Natural killer cell (primary cell): ENCODE results near the gene NRCAM. TPM values are rescaled to one million over a fixed set of nuclear protein-coding genes. Genes with fewer than 3 reads are reported as not detected.

Source experiments
- ATAC-seq, 3 donors: fragments of 150-1000 bp in 2 of 3; fragments of 200-7000 bp in 1 of 3; cut with Tn5 transposase; 1 replicate in 1 of 3; 2 replicates in 2 of 3; pipeline ENCODE4 v1.10.0; 2021; ENCODE audit warnings: mild to moderate bottlenecking in 2 of 3, moderate library complexity in 2 of 3
- DNase-seq, 2 donors: peaks; one replicate each; pipeline versions ENCODE4 v3.0.0 to v3.0.0-alpha.2; 2013 to 2021; ENCODE audit warnings: mixed read lengths in 1 of 2
- H3K27ac ChIP-seq: one replicate; pipeline ENCODE4 v1.5.1; 2013; ENCODE audit warnings: mild to moderate bottlenecking, low read length
- H3K27me3 ChIP-seq: one replicate; pipeline ENCODE4 v1.6.1; 2013; ENCODE audit warnings: low read length; ENCODE audit not compliant: control insufficient read depth, insufficient read depth
- H3K36me3 ChIP-seq: one replicate; pipeline ENCODE4 v1.6.1; 2013; ENCODE audit warnings: low read length; ENCODE audit not compliant: control insufficient read depth, insufficient read depth
- H3K4me1 ChIP-seq: one replicate; pipeline ENCODE4 v1.6.1; 2013; ENCODE audit warnings: low read length; ENCODE audit not compliant: control insufficient read depth, insufficient read depth
- H3K4me3 ChIP-seq: one replicate; pipeline ENCODE4 v1.5.1; 2013; ENCODE audit warnings: low read length
- H3K9me3 ChIP-seq: one replicate; pipeline ENCODE4 v1.6.1; 2013; ENCODE audit warnings: low read length; ENCODE audit not compliant: control insufficient read depth, insufficient read depth
- H3K27ac Mint-ChIP-seq, 2 donors: one replicate each; pipeline ENCODE4 v1.8.0; 2022; ENCODE audit warnings: mild to moderate bottlenecking in 2 of 2, mixed read lengths in 2 of 2, moderate library complexity in 1 of 2
- H3K27me3 Mint-ChIP-seq, 2 donors: one replicate each; pipeline ENCODE4 v1.8.0; 2022; ENCODE audit warnings: low read depth in 2 of 2, mixed read lengths in 2 of 2
- H3K36me3 Mint-ChIP-seq: one replicate; pipeline ENCODE4 v1.8.0; 2022; ENCODE audit warnings: mixed read lengths
- H3K4me1 Mint-ChIP-seq, 2 donors: one replicate each; pipeline ENCODE4 v1.8.0; 2022; ENCODE audit warnings: mixed read lengths in 2 of 2
- H3K4me3 Mint-ChIP-seq: one replicate; pipeline ENCODE4 v1.8.0; 2022; ENCODE audit warnings: mild to moderate bottlenecking, moderate library complexity, mixed read lengths
- H3K9me3 Mint-ChIP-seq, 2 donors: one replicate each; pipeline ENCODE4 v1.8.0; 2022; ENCODE audit warnings: mixed read lengths in 2 of 2
- CTCF ChIP-seq: fragments of 200-600 bp; IDR thresholded peaks from one replicate; pipeline ENCODE4 v1.8.0; 2022; ENCODE audit warnings: antibody characterized with exemption
- WGBS: methylation state at CpG from one replicate; pipeline ENCODE4 v1.1.7; 2013; ENCODE audit warnings: missing lambda C conversion rate; ENCODE audit not compliant: insufficient coverage; 5-methylcytosine and 5-hydroxymethylcytosine counted together
- intact Hi-C: fragments of 100-400 bp; cut with micrococcal nuclease; formaldehyde crosslinking; loops from one replicate; pipeline ENCODE4 v1.14.2; 2022
- total RNA-seq, 4 donors: library from RNA; stranded (reverse); fragments of 120-200 nt in 1 of 4; gene quantifications; one replicate each; pipeline versions ENCODE4 v1.2.3 to v1.2.4, GENCODE V29; 2013 to 2022

The NRCAM gene
- total RNA-seq, 3 donors from 2014 or later (not counting 1 experiment from before 2014, with no cell fraction given) = 0.27 to 0.95 (median 0.52) TPM

DNA sequence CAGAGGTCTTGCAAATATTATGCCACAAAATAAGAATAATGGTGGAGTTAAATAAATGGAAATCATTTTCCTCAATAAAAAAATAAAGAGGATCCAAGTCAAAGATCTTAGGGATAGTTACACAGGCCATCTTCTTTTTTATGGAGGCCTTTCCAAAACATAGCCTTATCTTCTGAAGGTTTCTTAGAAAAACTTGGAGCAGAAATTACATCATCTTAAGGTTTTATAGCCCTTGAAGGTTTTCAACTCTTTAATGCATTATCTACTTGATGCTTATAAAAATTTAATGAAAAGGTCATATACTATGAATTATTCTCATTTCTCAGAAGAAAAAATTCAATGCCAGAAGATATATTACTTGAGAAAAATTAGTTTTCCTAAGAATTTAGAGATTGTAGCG is 231.8 kb downstream of the NRCAM start:
- Histone ChIP-seq H3K4me1 (no peaks in the 10 kb centered on the region), H3K27me3 (no peaks in the 10 kb centered on the region), H3K4me3 (no peak overlapping the region), H3K27ac (no peak overlapping the region), H3K9me3 (no peaks in the 10 kb centered on the region), H3K36me3 (no peaks in the 10 kb centered on the region)
- Mint-ChIP-seq H3K36me3 (peaks cover 6% of the 10 kb centered on the region), H3K4me1 (no peaks in the 10 kb centered on the region), H3K27me3 (peaks cover 2 to 13% of the 10 kb centered on the region in 2 donors), H3K9me3 (no peaks in the 10 kb centered on the region), H3K4me3 (no peak overlapping the region), H3K27ac (no peak overlapping the region)
- DNase-seq (no peak), ATAC-seq (no peak)
- intact Hi-C loops = no loop called here
- TF ChIP-seq CTCF = no peak
- WGBS = no CpG with 5 or more reads among the region's 1 CpG

DNA sequence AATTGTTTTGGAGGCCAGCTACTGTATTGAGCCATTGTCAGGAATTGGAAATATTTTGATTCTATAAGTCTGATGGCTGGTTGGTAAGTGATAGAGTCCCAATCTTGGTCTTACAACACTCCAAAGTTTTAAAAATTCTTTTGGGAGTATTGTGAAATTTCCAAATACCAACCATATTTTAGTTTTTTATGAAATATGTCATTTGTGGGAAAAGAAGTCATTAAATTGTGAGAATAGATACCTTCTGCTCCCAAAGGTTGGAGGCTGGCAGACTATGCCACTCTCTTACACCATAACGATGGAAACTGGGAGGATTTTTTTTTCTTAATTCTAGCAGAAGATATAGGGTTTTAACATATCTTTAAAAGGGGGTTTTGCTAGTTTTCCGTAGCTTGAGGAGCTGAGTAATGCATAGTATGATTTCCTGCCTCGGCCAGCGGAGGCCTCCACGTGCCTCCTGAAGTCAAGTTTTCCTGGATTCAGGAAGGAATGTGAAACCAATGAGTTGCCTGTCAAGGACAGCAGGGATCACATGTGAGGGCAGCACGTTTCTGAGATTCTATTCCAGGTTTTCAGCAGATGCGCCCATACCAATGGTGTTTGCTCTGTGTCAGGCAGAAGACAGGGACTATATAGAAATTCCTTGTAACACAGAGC is 233.9 kb downstream of the NRCAM start:
- intact Hi-C loops = no loop called here
- TF ChIP-seq CTCF = no peak
- H3K4me3 Mint-ChIP-seq = no peak overlapping the region
- no peak overlapping the region for H3K27ac ChIP-seq
- H3K4me1 ChIP-seq = no peaks in the 10 kb centered on the region
- ATAC-seq = no peak
- no peaks in the 10 kb centered on the region for H3K9me3 ChIP-seq
- H3K27me3 Mint-ChIP-seq = peaks cover 3 to 13% of the 10 kb centered on the region in 2 donors
- WGBS = 77% methylated on average over 6 of the region's 7 CpGs
- peaks cover 6% of the 10 kb centered on the region for H3K36me3 Mint-ChIP-seq
- peaks cover 0 to 5% of the 10 kb centered on the region in 2 donors for H3K9me3 Mint-ChIP-seq
- no peak for DNase-seq
- no peaks in the 10 kb centered on the region for H3K4me1 Mint-ChIP-seq
- H3K27me3 ChIP-seq = no peaks in the 10 kb centered on the region
- H3K27ac Mint-ChIP-seq = no peak overlapping the region
- no peaks in the 10 kb centered on the region for H3K36me3 ChIP-seq
- H3K4me3 ChIP-seq = no peak overlapping the region

GRCh38 chr7:108211382-108212201 is 244.6 kb downstream of the NRCAM start:
- WGBS = 74% methylated on average over 7 of the region's 7 CpGs
- H3K9me3 ChIP-seq = no peaks in the 10 kb centered on the region
- peak in 1 of 2 donors; percentile 6 for DNase-seq
- Mint-ChIP-seq H3K4me3 (no peak overlapping the region), H3K27me3 (no peaks in the 10 kb centered on the region), H3K36me3 (no peaks in the 10 kb centered on the region), H3K9me3 (no peaks in the 10 kb centered on the region), H3K4me1 (no peaks in the 10 kb centered on the region), H3K27ac (no peak overlapping the region)
- no peaks in the 10 kb centered on the region for H3K4me1 ChIP-seq
- no peak overlapping the region for H3K27ac ChIP-seq
- no peaks in the 10 kb centered on the region for H3K27me3 ChIP-seq
- no peak for TF ChIP-seq CTCF
- ATAC-seq = no peak
- H3K36me3 ChIP-seq = no peaks in the 10 kb centered on the region
- no peak overlapping the region for H3K4me3 ChIP-seq
- intact Hi-C loops = no loop called here
